NOMO-1 (cell line): ENCODE data around the gene TMCO4.

Experiments used
- DNase-seq, 2 experiments: peaks; one replicate each; lab custom pipeline; 2025; ENCODE audit not compliant: unreplicated experiment in 2 of 2; lab: John Stamatoyannopoulos, UW

TMCO4 gene

GRCh38 chr1:19776933-19777332 lies 22.8 kb downstream of the TMCO4 start:
- DNase-seq = no peak

GRCh38 chr1:19776287-19776686 lies 23.4 kb downstream of the TMCO4 start:
- no peak for DNase-seq

- DNase-seq = no peak
Observed at GRCh38 chr1:19775831-19776230, 23.9 kb downstream of the TMCO4 start.

DNA sequence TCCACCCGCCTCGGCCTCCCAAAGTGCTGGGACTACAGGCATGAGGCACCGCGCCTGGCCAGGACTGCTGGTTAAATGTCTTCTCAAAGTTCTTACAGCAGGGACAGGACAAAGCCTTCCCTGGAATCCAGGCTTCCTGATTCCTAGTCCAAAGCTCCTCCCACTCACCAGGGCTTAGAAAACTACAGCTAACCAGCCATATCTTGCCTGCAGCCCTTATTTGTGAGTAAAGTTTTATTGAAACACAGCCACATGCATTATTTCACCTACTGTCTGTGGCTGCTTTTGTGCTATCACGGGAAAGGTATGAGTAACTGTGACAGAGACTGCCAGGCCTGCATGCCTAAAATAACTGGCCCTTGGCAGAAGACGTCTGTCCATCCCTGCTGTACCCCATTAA lies 24.4 kb downstream of the TMCO4 start:
- DNase-seq = no peak

DNA sequence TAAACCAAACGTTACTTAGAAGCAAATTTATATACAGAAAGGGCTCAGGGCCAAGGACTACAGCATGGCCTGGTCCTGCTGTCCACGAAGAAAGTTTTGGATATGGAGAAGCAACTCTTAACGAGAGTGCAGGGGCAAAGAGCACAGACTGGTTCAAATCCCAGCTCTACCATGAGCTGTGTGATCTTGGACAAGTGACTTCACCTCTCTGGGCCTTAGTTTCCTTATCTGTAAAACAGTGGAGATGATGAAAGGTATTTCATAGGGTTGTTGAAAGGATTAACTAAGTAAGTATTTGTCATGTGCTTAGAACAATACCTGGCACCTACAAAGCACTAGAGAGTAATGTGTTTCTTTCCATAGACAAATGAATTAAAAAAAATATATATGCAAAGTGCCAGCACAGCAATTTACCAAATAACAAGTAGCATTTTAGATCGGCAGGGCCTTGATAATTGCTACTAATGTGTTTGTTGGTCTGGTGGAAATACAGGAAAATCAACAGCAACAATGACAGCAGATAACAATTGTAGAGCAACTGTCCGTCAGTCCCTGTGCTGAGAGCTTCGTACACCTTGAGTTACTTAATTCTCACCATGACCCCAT lies 25.4 kb downstream of the TMCO4 start:
- DNase-seq = no peak

DNA sequence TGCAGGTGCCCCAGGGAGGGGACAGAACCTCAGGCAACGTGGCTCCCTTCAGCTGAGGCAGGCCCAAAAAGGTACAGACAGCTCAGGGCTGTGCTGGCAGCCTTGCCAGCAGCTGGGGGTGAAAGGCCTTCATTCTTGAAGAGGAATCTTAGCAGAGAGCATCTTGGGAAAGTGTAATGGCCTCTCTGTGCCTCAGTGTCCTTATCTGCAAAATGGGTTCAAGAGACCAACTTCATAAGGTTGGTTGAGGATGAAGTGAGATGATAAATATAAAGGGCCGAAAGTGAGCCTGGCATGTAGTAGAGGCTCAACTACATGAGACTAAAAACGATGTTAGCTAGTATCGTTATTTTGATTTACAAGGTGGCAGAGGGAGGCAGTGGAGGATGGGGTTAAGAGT lies 26.2 kb downstream of the TMCO4 start:
- DNase-seq = no peak

GRCh38 chr1:19772053-19772452 lies 27.7 kb downstream of the TMCO4 start:
- DNase-seq = no peak

DNA sequence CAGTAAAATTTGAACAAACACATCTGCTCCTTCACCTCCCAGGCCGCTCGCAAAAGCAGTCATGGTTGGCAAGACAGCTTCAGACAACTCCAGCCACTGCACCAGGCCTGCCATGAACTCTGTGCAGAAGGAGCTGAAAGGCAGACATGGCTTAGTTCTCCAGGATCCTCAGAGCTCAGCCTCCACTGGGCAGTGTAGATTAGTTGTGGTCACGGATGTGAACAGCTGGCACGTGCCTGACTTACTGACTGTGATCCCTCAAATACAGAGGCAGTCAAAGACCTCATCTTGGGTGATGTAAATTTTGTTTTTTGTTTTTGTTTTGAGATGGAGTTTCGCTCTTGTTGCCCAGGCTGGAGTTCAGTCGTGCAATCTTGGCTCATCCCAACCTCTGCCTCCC lies 28.4 kb downstream of the TMCO4 start:
- DNase-seq = no peak

- DNase-seq = no peak
Observed at GRCh38 chr1:19770436-19771190, 29.1 kb downstream of the TMCO4 start.

DNA sequence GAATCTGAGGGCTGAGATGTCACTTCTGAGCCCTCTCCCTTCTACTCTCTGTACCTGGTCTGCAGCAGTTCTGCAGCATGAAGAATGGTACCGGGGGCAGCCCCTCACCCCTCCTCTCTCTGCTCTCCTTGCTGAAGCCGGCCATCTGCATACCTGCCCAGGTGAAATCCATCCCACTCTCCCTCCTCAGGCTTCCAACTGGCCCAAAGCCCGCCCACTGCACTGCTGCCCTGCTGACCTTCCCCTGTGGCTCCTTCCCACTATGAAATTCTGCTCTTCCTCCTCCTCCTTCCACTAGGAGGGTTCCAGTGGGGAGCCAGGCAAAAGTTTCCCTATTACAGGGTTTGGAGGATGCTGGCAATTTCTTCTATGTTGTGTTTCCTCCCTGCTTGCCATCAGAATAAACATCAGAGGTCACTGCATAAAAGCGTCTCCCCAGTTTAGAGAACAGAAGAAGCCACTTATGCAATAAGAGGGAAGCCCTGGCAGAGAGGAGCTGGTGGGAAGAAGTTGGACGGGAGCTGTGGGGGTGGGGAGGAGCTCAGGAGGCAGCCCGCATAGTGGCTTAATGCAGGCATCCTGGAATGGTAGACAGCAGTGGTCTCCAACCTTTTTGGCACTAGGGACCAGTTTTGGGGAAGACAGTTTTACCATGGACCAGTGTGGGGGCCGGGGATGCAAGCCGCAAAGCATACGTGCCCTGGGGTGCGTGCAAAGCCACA lies 30.3 kb downstream of the TMCO4 start:
- DNase-seq = no peak

GRCh38 chr1:19768353-19769210 lies 31.1 kb downstream of the TMCO4 start:
- no peak for DNase-seq

DNA sequence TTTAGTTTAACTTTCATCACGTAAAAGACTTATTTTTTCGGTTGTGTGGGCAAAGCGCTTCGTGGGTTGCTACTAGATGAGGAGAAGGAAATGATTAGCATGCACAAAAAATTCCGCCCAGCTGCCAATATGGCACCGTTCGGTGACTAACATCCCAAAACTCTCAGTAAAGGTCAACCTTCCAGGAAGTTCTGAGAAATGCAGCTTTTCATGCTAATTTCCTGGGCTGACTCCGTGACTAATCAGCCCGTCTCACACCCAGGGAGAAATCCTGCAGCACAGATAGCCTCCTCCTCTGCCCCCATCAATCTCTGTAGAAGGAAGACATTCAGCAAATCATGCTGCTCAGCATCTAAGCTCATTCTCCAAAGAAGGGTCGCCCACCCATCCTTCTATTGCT lies 34.1 kb downstream of the TMCO4 start:
- no peak for DNase-seq

- DNase-seq = no peak
Observed at GRCh38 chr1:19764848-19765247, 34.9 kb downstream of the TMCO4 start.

- DNase-seq = no peak
Observed at GRCh38 chr1:19762175-19762779, 37.4 kb downstream of the TMCO4 start.

GRCh38 chr1:19759740-19760089 lies 40.0 kb downstream of the TMCO4 start:
- no peak for DNase-seq

- no peak for DNase-seq
Observed at GRCh38 chr1:19758227-19758830, 41.4 kb downstream of the TMCO4 start.

GRCh38 chr1:19757641-19758040 lies 42.1 kb downstream of the TMCO4 start:
- no peak for DNase-seq

GRCh38 chr1:19756480-19756879 lies 43.2 kb downstream of the TMCO4 start:
- no peak for DNase-seq

DNA sequence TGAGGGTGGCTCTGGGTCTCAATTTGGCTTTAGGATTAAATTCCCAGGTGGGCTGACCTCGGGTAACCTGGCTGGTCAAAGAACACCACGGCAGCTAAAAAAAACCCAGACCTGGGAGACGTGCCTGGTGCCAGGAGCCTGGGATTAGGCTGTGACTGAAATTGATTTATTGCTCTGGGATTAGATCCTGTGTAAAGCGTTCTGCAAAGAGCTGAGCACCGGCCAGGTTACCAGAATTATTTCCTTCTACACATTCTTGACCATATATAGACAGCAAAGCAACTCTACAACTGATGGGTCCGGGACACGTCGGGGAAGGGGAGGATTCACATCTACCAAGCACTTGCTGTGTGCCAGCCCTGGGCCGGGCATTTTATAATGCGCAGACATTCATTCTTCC lies 45.2 kb downstream of the TMCO4 start:
- DNase-seq = no peak

GRCh38 chr1:19752083-19752696 lies 47.5 kb downstream of the TMCO4 start:
- DNase-seq = no peak
